ENCODE results near the gene SZRD1. TPM values are rescaled to one million over a fixed set of nuclear protein-coding genes. Genes with fewer than 3 reads are reported as not detected.

SZRD1 gene
- total RNA-seq, 1 donor from 2014 or later: 119 TPM

GRCh38 chr1:16402742-16403141 lies 35.7 kb downstream of the SZRD1 start:
- H3K27me3 Mint-ChIP-seq (ENCODE audit: low read depth): no peaks in the 10 kb centered on the region
- H3K4me3 Mint-ChIP-seq: no peak overlapping the region
- no peak for DNase-seq (ENCODE audit: low spot score in 2 of 2, unreplicated experiment in 2 of 2)
- H3K36me3 Mint-ChIP-seq: peaks cover 7% of the 10 kb centered on the region
- H3K27ac Mint-ChIP-seq: no peak overlapping the region
- H3K9me3 Mint-ChIP-seq: no peaks in the 10 kb centered on the region
- TF ChIP-seq CTCF (IDR thresholded peaks at IDR 0.05; ENCODE audit: unreplicated experiment): no peak
- H3K4me1 Mint-ChIP-seq: no peaks in the 10 kb centered on the region

- DNase-seq (ENCODE audit: low spot score in 2 of 2, unreplicated experiment in 2 of 2): no peak
- H3K27ac Mint-ChIP-seq: no peak overlapping the region
- no peaks in the 10 kb centered on the region for H3K36me3 Mint-ChIP-seq
- H3K27me3 Mint-ChIP-seq (ENCODE audit: low read depth): peaks cover 3% of the 10 kb centered on the region
- no peaks in the 10 kb centered on the region for H3K9me3 Mint-ChIP-seq
- TF ChIP-seq CTCF (IDR thresholded peaks at IDR 0.05; ENCODE audit: unreplicated experiment): no peak
- H3K4me1 Mint-ChIP-seq: no peaks in the 10 kb centered on the region
- H3K4me3 Mint-ChIP-seq: no peak overlapping the region
Observed at GRCh38 chr1:16405441-16405840, 38.4 kb downstream of the SZRD1 start.

GRCh38 chr1:16406868-16407267 lies 39.8 kb downstream of the SZRD1 start:
- H3K4me3 Mint-ChIP-seq: no peak overlapping the region
- no peak overlapping the region for H3K27ac Mint-ChIP-seq
- H3K27me3 Mint-ChIP-seq (ENCODE audit: low read depth): peaks cover 10% of the 10 kb centered on the region
- no peaks in the 10 kb centered on the region for H3K4me1 Mint-ChIP-seq
- DNase-seq (ENCODE audit: low spot score in 2 of 2, unreplicated experiment in 2 of 2): no peak
- no peaks in the 10 kb centered on the region for H3K36me3 Mint-ChIP-seq
- no peak for TF ChIP-seq CTCF (IDR thresholded peaks at IDR 0.05; ENCODE audit: unreplicated experiment)
- H3K9me3 Mint-ChIP-seq: no peaks in the 10 kb centered on the region

GRCh38 chr1:16409536-16410152 lies 42.6 kb downstream of the SZRD1 start:
- H3K4me3 Mint-ChIP-seq: no peak overlapping the region
- no peak for TF ChIP-seq CTCF (IDR thresholded peaks at IDR 0.05; ENCODE audit: unreplicated experiment)
- H3K27me3 Mint-ChIP-seq (ENCODE audit: low read depth): peaks cover 17% of the 10 kb centered on the region
- DNase-seq (ENCODE audit: low spot score in 2 of 2, unreplicated experiment in 2 of 2): no peak
- H3K9me3 Mint-ChIP-seq: no peaks in the 10 kb centered on the region
- H3K27ac Mint-ChIP-seq: no peak overlapping the region
- no peaks in the 10 kb centered on the region for H3K36me3 Mint-ChIP-seq
- H3K4me1 Mint-ChIP-seq: no peaks in the 10 kb centered on the region

- no peak for DNase-seq (ENCODE audit: low spot score in 2 of 2, unreplicated experiment in 2 of 2)
- Mint-ChIP-seq H3K27me3 (ENCODE audit: low read depth) (peaks cover 17% of the 10 kb centered on the region), H3K4me3 (no peak overlapping the region), H3K4me1 (no peaks in the 10 kb centered on the region), H3K36me3 (no peaks in the 10 kb centered on the region), H3K9me3 (no peaks in the 10 kb centered on the region), H3K27ac (no peak overlapping the region)
- no peak for TF ChIP-seq CTCF (IDR thresholded peaks at IDR 0.05; ENCODE audit: unreplicated experiment)
Observed at GRCh38 chr1:16410803-16411202, 43.8 kb downstream of the SZRD1 start.

- Mint-ChIP-seq H3K4me3 (no peak overlapping the region), H3K4me1 (no peaks in the 10 kb centered on the region)
- no peak for TF ChIP-seq CTCF (IDR thresholded peaks at IDR 0.05; ENCODE audit: unreplicated experiment)
Observed at GRCh38 chr1:16413191-16413590, 46.1 kb downstream of the SZRD1 start.

More at GRCh38 chr1:16413191-16413590, 46.1 kb downstream of the SZRD1 start:
- Mint-ChIP-seq H3K27ac (no peak overlapping the region), H3K36me3 (no peaks in the 10 kb centered on the region), H3K9me3 (no peaks in the 10 kb centered on the region), H3K27me3 (ENCODE audit: low read depth) (peaks cover 16% of the 10 kb centered on the region)
- DNase-seq (ENCODE audit: low spot score in 2 of 2, unreplicated experiment in 2 of 2): no peak

All from mesothelial cell of epicardium (in vitro differentiated cells).